ENCODE measurements around the gene RANBP1. TPM values are rescaled to one million over a fixed set of nuclear protein-coding genes. Genes with fewer than 3 reads are reported as not detected.

The RANBP1 gene
- total and polyA plus RNA-seq, 2 donors (not counting 1 experiment from before 2014, with no cell fraction given) = 67.0 to 77.6 TPM

DNA sequence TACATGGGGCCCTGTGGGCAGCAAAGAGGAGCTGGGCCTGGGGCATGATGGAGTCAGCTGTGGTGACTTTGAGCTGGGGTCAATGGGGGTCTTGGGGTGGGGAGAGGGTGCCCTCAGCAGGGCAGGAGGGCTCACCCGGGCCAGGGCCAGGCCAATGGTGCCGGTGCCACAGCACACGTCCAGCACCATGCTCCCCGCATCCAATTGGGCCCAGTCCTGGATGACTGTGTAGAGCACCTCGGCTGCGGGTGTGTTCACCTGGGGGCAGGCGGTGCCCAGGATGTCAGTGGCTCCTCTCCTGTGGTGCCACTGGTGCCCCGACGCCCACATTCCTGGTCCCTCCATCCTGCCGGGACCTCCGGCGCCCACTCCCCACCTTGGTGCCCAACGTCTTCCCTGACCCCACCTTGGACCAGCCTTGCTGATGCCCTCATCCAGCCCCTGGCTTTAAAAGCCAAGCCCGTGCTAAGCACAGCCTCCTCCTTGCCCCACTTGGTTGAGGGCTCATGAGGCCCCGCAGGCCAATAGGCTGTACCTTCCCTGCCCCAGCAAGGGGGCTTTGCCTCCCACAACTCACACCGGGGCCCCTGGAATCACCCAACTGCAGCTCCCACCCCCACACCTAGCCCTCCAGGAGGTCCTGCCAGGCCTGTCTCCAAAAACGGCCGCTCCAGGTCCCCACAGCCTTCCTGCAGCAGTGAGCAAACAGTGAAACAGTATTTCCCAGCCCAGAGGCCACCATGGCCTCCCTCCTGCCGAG, 2.2 kb upstream of the RANBP1 start:
- no peaks in the 10 kb centered on the region for H3K27me3 Mint-ChIP-seq
- H3K4me3 Mint-ChIP-seq = no peak overlapping the region
- H3K27me3 ChIP-seq (replicated peaks in 1 of 4; ENCODE audit: control extremely low read depth in 1 of 4, control insufficient read depth in 3 of 4, insufficient read depth in 4 of 4, low read length in 3 of 4) = no peaks in the 10 kb centered on the region
- H3K4me1 ChIP-seq (ENCODE audit: control insufficient read depth in 2 of 2, insufficient read depth in 2 of 2, low read length in 2 of 2) = peaks cover 17 to 36% of the 10 kb centered on the region in 2 donors
- peaks cover 30% of the 10 kb centered on the region for H3K4me1 Mint-ChIP-seq
- H3K4me2 ChIP-seq (replicated peaks; ENCODE audit: low read depth, low read length, poor library complexity, severe bottlenecking) = no peak overlapping the region
- TF ChIP-seq, protein P1, sequence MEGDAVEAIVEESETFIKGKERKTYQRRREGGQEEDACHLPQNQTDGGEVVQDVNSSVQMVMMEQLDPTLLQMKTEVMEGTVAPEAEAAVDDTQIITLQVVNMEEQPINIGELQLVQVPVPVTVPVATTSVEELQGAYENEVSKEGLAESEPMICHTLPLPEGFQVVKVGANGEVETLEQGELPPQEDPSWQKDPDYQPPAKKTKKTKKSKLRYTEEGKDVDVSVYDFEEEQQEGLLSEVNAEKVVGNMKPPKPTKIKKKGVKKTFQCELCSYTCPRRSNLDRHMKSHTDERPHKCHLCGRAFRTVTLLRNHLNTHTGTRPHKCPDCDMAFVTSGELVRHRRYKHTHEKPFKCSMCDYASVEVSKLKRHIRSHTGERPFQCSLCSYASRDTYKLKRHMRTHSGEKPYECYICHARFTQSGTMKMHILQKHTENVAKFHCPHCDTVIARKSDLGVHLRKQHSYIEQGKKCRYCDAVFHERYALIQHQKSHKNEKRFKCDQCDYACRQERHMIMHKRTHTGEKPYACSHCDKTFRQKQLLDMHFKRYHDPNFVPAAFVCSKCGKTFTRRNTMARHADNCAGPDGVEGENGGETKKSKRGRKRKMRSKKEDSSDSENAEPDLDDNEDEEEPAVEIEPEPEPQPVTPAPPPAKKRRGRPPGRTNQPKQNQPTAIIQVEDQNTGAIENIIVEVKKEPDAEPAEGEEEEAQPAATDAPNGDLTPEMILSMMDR (IDR thresholded peaks at IDR 0.05) = no peak
- no peak for TF ChIP-seq EZH2 (IDR thresholded peaks at IDR 0.05; ENCODE audit: borderline replicate concordance, insufficient read depth, low read depth, low read length, poor library complexity, severe bottlenecking)
- H3K27ac Mint-ChIP-seq = peak overlapping the region; percentile 77
- ChIA-PET POLR2A (no interaction called here), CTCF (interaction anchor here (1.9 kb wide), 1 partner anchor 142 kb away, joined by 9 read pairs; no protein-coding TSS in a partner anchor)
- H3K9me3 Mint-ChIP-seq (ENCODE audit: insufficient read depth) = no peaks in the 10 kb centered on the region
- peaks cover 29% of the 10 kb centered on the region for H3K79me2 ChIP-seq (ENCODE audit: control insufficient read depth, insufficient read depth, low read length)
- peaks cover 18% of the 10 kb centered on the region for H4K20me1 ChIP-seq (ENCODE audit: control insufficient read depth, insufficient read depth, low read length, poor library complexity, severe bottlenecking)
- DNase-seq (no peak), ATAC-seq (ENCODE audit: low read depth) (no peak)
- no peak overlapping the region for H2AFZ ChIP-seq (ENCODE audit: insufficient read depth, low read depth, low read length, poor library complexity, severe bottlenecking)
- H3K4me3 ChIP-seq (ENCODE audit: control extremely low read depth in 1 of 5, extremely low read depth in 1 of 5, insufficient read depth in 1 of 5, low read depth in 2 of 5, low read length in 4 of 5) = no peak overlapping the region
- 95% methylated on average over 19 of the region's 19 CpGs for WGBS (ENCODE audit: insufficient coverage)
- intact Hi-C loops (cut with micrococcal nuclease) = loop anchor here (10.0 kb wide), 1 partner anchor 741 kb away; the partner anchor contains the start of genes PI4KA and SNAP29
- peaks cover 0 to 44% of the 10 kb centered on the region in 2 experiments for H3K36me3 ChIP-seq (replicated peaks in 1 of 2; ENCODE audit: control extremely low read depth in 1 of 2, control insufficient read depth in 1 of 2, extremely low read depth in 1 of 2, insufficient read depth in 2 of 2, low read length in 1 of 2)
- no peak overlapping the region for H3K27ac ChIP-seq (ENCODE audit: low read length in 2 of 2)
- H3K9me3 ChIP-seq (ENCODE audit: control extremely low read depth in 1 of 3, control insufficient read depth in 2 of 3, insufficient read depth in 1 of 3, low read length in 2 of 3) = no peaks in the 10 kb centered on the region
- H3K9ac ChIP-seq (ENCODE audit: low read length) = no peak overlapping the region
